DMS53 treated with DMSO at 0.1 percent for 48 hours (cell line): ENCODE measurements around the gene ROPN1B.
A peak's percentile ranks its signal among the peaks of the same experiment; 100 is the strongest.
"Not testable (repeated sequence)": the region's sequence is repeated elsewhere in the genome, so short reads cannot be mapped to it uniquely, and the experiment has no call there.

Source experiments
- DNase-seq: peaks from one replicate; lab custom pipeline; 2025; ENCODE audit not compliant: unreplicated experiment; lab: John Stamatoyannopoulos, UW

ROPN1B gene

DNA sequence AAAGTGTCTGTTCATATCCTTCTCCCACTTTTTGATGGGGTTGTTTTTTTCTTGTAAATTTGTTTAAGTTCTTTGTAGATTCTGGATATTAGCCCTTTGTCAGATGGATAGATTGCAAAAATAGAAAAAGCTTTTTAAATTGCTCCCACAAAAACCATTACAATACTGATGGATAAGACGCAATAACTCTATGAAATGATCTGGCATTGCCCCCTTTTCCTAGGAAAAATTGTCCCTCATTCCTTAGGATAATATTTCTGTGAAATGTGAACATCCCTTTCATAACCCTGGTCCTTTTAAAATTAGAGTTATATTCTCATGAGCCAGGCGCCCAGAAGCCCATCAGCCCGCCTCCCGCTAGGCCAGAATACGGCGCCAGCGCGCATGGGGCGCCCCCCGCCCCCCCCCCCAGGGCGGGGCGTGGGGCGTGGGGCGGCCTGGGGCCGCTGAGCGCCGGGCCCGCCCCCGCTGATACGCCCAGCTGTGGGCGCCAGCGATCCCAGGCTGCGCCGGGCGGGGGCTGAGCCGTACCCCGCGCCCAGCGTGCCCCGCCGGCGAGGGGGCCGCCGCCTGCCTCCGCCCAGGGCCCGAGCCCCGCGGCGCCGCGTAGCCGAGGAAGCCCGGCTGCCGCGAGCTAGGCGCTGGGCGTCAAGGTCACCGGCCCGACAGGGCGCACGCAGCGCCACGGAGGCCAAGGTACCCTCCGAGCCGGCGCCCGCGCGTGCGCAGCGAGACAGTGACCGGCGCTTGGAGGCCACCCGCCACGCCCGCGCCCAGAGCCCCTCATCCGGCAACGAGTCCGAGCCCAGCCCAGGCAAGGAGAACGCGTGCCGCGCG is 11.1 kb upstream of the ROPN1B start:
- no peak for DNase-seq

DNA sequence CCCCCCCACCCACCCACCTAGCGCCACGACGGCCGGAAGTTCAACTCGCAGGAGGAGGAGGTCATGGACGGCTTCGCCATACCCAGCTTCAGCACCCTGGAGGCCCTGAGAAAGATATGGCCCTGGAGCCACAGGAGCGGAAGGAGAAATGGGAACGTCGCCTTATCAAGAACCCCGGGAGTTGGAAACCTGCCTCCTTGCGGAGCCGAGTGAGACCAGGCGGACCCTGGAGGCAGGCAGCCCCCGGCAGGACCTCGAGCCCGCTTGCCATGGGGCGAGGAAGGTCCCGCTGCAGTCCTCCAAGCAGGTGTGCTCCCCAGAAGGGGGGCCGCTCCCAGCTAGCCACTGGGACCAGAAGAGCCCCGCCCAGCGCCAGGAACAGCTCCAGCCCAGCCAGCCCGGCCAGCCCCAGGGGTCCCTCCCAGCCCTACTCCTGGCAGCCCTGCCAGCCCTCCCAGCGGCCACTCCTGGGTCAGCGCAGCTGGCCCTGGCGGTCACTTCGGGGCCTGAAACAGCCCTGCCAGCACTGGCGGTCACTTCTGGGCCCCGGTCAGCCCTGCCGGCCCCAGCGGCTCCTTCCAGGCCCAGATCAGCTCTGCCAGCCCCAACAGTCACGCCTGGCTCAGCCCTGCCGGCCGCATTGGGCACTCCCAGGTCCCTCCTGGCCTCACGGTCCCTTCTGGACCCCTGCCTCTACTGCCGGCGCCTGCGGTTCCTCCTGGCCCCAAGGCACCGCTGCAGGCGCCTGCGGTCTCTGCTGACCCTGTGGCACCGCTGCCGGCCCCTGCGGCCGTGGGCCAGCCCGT is 10.3 kb upstream of the ROPN1B start:
- DNase-seq: no peak

DNA sequence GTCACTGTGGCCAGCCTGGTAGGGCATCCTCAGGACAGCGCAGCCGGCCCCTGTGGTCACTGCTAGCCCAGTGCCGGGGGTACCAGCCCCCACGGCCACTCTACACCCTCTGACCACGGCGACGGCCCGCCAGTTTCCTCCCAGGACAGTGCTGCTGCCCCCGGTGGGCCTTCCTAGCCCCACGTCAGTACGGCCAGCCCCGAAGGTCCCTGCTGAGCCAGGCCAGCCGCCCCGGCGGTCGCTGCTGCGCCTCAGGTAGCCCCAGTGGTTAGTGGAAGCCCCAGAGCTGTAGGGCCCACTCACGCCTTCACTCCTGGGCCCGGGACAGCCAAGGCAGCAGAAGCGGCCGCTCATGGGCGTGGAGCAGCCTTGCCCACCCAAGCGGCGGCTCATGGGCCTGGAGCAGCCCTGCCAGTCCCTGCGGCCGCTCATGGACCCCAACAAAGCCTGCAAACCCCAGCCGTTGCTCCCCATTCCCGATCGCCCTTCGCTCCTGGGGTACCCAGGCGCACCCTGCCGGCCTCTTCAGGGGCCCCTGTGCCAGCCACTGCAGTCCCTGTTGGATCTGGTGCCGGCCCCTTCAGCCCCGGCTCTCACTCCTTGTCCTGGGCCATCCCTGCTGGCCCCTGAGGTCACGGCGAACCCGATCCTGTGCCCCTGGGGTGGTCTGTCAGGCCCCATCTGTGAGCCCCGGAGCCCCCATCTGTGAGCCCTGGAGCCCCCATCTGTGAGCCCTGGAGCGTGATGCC is 9.5 kb upstream of the ROPN1B start:
- no peak for DNase-seq

DNA sequence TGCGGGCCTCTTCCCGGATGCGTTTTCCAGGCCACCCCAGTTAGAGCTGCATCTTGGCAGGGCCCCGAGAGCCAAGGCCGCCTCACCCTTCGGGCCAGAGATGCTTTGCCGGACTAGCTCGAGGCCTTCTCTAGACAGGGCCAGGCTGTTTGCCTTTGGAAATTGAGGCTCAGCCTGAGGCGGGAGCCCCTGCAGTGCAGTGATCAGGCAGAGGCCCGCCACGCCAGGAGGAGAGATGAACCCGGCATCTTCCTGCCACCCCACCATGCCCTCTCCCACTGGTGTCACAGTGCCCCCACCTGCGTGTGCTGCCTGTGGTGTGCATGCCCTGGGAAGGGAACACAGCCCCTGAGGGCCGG is 8.9 kb upstream of the ROPN1B start:
- DNase-seq: no peak

DNA sequence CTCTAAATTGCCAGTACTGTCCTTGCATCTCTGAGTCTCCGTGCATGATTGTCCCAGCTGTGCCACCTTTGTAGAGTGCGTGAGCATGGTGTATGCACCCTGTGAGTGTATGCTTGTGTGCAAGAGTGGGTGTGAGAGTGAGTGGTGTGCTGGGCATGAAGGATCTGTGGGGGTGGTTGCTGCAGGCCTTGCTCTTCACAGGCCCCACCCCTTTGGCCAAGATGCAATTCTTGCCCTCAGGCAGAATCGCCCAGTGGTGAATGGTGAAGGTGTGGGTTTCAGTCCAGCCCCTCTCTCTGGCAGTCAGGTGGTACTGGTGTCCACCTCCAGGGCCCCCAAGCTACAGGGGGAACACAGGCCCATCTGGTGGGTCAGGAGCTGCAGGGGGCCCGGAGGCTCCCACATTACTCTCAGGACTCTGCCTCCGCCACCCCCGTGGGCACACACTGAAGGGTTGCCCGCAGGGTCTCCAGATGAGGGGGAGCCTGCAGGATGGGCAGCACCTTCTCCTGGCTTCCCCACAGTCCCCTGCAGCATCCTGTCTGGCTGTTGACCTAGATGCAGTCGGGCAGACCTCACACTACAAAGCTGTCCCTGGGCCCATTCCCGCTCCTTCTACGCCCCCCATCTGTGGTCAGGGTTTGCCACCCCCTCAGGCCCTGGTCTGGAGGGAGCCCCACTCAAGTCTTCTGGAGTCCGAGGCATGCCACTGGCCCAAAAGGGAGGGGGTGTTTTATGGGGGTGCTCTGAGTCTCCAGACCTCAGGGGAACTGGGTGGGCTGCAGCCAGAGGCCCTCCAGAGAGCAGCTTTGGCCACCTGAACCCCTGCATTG is 8.3 kb upstream of the ROPN1B start:
- no peak for DNase-seq

DNA sequence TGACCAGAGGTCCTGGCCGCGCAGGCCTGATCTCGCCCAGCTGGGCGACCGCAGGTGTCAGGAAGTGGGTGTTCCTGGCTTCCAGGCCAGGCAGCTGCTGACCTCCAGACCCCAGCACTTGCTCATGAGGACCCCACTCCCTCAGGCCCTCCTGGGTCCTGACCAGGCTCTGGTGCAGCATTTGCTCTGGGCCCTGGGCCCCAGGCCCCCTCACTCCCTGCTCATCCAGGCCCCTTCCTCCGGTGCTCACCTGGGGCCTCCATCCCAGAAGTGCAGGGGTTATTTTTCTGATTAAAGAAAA is 7.7 kb upstream of the ROPN1B start:
- DNase-seq: no peak

DNA sequence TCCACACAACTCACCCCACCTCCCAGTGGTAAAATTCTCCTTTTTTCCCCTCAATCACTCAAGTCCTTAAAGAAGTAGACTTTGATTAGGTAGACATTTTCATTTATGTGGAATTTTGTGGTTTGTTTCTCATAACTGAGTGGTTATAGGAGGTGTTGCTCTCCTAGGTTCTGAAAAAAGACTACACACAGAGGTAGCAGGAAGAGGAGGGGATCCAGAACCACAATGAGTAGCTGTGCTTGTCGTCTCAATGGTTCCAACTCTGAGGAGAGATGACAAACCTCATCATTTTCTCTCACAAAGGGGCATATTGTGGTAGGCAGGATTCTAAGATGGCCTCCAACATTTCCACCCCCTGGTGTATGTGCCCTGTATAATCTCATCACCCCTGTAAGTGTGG is 5.1 kb upstream of the ROPN1B start:
- DNase-seq: not testable (repeated sequence)

DNA sequence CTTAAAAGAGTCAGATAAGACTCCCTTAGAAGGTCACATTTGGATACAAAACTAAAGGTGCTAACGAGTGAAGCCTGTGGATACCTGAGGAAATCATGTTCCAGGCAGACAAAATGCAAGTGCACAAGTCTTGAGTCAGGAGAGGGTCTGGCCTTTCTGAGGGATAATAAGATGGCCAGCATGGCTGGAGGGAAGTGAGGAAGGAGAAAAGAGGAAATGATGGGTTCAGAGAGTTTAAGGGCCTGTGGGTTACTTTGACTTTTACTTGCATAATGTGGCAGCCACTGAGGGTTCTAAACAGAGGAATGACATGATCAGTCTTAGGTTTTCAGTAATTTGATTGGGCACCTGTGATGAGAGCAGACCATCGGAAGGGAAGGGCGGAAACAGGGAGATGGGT is 3.5 kb upstream of the ROPN1B start:
- no peak for DNase-seq

DNA sequence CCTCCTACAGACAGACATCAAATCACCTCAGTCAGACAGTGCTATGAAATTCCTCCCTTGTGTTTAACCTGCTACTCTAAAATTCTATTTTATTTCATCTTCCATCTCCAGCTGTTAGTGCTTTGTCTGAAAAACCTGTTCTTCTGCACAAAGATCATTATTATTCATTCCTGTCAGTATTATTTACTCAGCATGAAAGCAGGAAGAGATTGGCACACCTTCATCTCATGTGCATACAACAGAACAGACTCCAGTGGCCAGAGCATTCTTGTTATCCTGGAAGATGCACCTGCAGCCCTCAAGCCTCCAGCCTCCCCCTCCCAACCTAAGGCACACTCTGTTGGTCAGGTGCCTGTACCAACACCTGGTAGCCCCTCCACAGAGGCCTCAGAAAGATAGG is 1.8 kb upstream of the ROPN1B start:
- peak; percentile 83 for DNase-seq

DNA sequence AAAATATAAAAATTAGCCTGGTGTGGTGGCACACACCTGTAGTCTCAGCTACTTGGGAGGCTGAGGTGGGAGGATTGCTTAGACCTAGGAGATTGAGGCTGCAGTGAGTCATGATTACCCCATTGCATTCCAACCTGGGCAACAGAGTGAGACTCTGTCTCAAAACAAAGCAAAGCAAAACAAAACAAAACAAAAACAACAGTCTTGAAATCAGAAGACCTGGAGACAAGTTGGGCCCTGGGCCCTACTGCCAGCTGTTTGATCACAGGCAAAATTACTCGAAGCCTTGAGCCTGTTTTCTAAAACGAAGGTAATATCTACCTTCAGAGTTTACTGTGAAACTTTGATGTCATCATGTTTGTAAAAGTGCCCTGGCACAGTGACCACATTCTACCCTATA is 857 bp upstream of the ROPN1B start:
- not testable (repeated sequence) for DNase-seq

DNA sequence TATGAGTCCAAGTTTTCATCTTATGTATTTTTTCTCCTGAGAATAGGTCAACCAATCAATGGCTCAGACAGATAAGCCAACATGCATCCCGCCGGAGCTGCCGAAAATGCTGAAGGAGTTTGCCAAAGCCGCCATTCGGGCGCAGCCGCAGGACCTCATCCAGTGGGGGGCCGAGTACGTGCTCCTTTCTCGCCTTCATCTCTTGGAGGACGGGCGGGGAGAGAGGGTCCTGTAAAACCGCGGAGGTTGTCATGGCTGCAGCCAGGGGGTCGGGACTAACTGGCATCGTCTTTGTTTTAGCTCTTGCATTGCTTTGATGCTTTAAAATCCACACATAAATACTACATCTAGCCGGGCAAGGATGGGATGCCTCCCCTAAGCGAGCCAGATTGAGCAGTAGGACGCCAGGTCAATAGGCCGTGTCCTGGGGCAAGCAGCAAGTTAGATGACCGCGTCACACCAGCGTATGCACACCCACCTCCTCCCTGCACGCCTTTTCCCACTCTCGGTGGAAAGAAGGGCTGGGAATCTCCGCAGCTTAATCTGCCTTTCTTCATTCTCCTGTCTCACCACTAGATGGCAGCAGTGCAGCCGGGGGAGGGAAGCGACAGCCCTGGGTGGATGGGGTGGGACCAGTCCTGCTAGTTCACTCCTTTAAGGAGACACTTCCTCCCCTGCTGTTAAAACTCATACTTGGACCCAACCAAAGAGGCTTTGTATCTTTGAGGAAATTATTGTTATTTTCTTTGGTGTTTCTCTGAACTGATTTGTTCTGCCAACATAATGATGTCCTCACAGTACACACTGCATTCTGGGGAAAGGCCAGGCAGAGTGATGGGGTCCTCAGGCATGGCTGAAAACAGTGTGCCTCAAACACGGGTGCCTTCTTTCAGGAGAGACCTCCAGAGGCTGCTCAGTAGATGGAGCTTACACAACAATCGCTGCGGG is 3.3 kb downstream of the ROPN1B start:
- not testable (repeated sequence) for DNase-seq

DNA sequence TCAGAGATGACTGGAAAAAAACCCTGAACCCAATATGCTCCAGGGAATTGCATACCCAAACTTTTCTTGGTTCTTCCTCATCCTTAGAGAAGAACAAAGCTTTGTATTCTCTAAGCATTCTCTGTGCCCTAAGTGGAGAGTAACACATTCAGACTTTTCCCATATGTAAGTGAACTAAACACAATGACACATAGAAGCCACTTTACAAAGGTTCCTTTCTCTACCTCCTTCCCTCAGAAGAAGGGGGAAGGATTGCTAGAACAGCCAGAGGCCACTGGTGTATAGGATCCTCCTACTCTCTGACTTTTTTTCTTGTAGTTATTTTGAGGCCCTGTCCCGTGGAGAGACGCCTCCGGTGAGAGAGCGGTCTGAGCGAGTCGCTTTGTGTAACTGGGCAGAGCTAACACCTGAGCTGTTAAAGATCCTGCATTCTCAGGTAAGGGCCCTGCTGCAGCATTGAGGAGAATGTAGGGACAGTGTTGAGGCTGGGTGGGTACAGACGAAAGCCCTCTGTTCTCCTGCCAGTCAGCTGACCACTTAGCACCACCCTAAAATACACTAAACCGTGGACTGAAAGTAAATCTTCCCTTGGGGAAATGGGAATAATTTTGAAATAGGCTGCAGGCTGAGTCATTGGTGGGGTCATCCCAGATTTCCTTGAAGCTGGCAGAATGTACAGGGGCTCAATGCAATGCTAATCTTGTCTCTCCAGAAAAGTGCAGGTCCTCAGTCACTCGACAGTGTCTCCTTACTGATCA is 6.4 kb downstream of the ROPN1B start:
- not testable (repeated sequence) for DNase-seq

DNA sequence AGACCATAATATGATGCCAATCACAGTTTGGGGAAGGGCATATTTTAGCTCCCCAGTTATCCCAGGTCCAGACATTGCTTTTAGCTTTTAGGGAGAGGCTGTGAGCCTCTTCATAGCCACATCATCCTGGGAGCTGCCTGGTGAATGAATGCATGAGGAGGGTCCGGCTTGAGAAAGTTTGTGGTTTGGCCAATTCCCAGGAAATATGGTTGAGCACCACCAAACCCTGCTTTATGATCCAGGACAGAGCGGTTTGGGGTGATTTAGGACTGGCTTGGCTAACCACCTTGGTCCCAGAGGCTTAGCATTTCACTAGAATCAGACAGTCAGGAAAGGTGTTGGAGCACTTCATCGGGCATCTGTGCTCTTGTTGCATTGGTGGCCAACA is 7.0 kb downstream of the ROPN1B start:
- DNase-seq: not testable (repeated sequence)

DNA sequence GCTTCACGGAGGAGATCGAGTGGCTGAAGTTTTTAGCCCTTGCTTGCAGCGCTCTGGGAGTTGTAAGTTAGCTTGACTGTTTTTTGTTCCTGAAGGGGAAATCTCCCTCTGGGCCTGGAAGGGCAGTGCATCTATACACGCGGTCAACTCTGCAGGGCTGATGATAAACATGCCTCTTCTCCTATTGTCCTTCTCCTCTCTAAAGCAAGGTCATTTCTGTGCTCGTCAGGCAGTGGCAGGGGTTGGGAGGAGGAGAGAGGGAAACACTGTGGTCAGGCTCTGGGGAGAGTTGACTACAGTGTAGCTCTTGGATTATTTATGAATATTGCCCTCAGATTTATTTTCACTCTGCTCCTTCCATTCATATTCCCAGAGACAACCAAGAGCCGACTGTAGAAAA is 8.1 kb downstream of the ROPN1B start:
- DNase-seq: not testable (repeated sequence)

DNA sequence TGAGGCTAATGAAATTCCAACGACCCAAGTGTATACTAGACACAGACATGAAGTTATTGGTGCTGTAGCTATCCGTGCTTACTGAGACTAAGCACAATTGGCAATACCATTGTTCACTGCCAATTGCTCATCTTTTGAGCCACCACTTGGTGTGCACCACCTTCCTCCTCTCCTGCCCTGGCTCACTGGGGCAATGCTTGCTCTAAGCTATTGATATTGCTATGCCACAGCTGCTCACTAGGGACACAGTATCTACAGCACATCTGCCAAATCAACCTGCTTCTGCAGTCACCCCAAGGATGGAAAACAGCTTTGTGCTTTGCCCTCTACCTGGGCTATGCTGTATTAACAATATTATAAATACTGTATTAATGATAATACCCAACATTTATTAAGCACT is 16.0 kb downstream of the ROPN1B start:
- not testable (repeated sequence) for DNase-seq

DNA sequence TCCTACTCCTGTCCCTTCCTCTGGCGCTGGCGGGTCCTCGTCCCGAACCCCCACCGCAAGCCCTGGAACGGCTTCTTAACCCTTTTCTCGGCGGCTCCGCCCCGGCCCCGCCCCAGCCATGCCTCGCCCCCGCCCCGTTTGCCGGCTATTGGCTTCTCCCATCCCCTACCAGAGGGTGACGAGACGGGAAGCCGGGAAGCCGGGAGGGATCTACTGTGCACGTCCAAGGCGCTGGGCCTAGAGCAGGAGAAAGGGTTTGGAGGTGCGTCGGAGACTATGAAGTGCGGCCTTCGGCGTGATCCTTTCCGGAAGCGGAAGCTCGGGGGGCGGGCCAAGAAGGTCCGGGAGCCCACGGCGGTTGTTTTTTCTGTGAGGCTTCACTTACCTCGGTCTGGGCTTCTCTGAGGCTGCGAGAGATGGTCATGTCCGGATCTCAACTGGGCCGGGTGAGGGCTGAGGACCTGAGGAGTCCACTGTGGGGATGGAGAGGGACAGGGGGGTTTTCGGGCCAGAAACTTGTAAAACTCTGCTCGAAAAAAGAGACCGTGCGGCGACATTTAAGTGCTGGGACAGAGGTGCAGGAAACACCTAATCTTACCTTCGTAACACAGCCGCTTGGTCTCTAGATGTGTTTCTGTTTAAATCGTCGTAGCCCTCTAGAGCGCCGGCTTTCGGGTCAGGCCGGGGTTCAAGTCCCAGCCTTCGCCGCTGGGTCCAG is 21.4 kb downstream of the ROPN1B start:
- DNase-seq: no peak

DNA sequence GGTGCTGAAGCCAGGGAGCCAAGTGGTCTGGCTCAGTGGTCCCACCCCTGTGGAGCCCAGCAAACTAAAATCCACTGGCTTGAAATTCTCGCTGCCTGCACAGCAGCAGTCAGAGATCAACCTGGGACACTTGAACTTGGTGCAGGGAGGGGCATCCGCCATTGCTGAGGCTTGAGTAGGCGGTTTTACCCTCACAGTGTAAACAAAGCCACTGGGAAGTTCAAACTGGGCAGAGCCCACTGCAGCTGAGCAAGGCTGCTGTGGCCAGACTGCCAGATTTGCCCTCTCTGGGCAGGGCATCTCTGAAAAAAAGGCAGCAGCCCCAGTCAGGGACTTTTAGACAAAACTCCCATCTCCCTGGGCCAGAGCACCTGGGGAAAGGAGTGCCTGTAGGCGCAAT is 27.8 kb downstream of the ROPN1B start:
- DNase-seq: peak; percentile 16

DNA sequence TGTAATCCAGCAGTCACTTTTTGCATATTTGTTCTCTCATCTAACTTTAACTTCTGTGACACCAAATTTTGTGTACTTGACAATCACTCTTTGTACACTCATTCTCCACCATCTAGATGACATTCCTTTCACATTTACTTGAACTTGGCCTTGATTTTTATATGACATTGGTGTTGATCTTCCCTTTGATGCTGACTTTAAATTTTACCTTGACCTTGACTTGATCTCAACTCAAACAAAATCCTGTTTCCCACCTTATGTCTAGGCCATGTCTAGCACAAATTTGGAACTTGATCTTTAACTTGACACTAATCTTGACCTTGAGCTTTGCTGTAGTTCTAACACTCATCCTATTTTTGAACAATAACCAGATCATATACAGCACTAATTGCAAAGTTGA is 33.2 kb downstream of the ROPN1B start:
- no peak for DNase-seq
